ENCODE results near the gene HADHA. TPM values are rescaled to one million over a fixed set of nuclear protein-coding genes. Genes with fewer than 3 reads are reported as not detected.

HADHA gene
- total and polyA plus RNA-seq, 11 donors = 202 to 786 (median 360) TPM

DNA sequence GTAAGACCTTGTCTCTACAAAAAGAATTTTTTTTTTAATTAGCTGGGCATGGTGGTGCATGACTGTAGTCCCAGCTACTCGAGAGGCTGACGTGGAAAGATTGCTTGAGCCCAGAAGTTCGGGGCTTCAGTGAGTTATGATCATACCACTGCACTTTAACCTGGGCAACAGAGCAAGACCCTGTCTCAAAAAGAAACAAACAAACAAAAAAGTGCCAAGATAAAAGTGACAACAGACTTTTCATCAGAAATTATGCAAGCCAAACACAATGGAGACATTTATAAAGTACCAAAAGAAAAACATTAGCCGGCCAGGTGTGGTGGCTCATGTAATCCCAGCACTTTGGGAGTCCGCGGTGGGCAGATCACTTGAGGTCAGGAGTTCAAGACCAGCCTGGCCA lies 26.7 kb downstream of the HADHA start:
- Histone ChIP-seq H3K9me3 (no peaks in the 10 kb centered on the region), H3K27me3 (no peaks in the 10 kb centered on the region), H3K4me3 (no peak overlapping the region), H3K27ac (no peak overlapping the region), H3K36me3 (peaks cover 5 to 95% (median 83%) of the 10 kb centered on the region in 9 donors), H3K4me1 (no peaks in the 10 kb centered on the region)
- WGBS, 4 donors = 80 to 82% (median 81%) methylated on average over 6 of the region's 6 CpGs
- DNase-seq (no peak), ATAC-seq (no peak)
- TF ChIP-seq POLR2A (IDR thresholded peaks at IDR 0.05) = no peak
- TF ChIP-seq, protein P1, sequence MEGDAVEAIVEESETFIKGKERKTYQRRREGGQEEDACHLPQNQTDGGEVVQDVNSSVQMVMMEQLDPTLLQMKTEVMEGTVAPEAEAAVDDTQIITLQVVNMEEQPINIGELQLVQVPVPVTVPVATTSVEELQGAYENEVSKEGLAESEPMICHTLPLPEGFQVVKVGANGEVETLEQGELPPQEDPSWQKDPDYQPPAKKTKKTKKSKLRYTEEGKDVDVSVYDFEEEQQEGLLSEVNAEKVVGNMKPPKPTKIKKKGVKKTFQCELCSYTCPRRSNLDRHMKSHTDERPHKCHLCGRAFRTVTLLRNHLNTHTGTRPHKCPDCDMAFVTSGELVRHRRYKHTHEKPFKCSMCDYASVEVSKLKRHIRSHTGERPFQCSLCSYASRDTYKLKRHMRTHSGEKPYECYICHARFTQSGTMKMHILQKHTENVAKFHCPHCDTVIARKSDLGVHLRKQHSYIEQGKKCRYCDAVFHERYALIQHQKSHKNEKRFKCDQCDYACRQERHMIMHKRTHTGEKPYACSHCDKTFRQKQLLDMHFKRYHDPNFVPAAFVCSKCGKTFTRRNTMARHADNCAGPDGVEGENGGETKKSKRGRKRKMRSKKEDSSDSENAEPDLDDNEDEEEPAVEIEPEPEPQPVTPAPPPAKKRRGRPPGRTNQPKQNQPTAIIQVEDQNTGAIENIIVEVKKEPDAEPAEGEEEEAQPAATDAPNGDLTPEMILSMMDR (IDR thresholded peaks at IDR 0.05) = no peak
- intact Hi-C loops (cut with DNase I) = no loop called here

DNA sequence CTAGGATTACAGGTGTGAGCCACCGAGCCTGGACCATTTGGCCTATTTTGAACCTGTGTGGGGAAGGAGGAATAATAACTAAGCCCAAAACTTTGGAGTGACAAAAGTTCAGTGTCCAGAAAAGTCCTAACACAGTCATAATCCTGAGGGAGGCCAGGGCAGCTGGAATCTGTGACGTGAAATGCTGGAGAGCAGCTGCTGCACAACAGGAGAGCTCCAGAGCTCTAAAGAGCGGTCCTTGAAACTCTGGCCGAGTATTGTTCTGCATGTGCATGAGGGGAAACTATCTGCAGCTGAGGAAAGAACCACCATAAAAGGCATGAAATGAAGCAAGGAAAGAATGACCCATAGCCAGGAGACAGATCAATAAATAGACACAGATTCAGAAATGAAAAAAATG lies 27.8 kb downstream of the HADHA start:
- 88 to 95% (median 94%) methylated on average over 4 of the region's 4 CpGs for WGBS, 4 donors
- ATAC-seq = peak in 1 of 4 donors; percentile 61
- intact Hi-C loops (cut with DNase I) = no loop called here

DNA sequence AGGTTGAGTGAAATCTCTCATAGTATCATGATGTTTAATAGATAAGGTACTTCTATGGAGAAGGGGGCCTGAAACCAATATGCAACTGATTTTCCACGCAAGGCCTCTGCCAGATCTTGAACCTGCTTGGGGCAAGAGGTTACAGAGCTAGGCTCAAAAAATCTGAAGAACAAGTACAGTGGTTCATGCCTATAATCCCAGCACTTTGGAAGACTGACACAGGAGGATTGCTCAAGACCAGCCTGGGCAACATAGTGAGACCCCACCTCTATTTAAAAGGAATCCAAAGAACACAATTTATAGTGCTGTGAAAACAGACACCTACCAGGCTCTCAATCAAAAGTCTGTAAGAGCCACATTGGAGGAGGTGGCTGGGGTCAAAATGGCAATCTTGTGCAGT lies 28.6 kb downstream of the HADHA start:
- Histone ChIP-seq H3K9me3 (no peaks in the 10 kb centered on the region), H3K27ac (no peak overlapping the region), H3K4me3 (no peak overlapping the region), H3K27me3 (no peaks in the 10 kb centered on the region), H3K36me3 (peaks cover 5 to 98% (median 88%) of the 10 kb centered on the region in 9 donors), H3K4me1 (no peaks in the 10 kb centered on the region)
- WGBS, 4 donors = 98 to 100% (median 99%) methylated on average over 1 of the region's 1 CpG
- TF ChIP-seq, protein P1 (IDR thresholded peaks at IDR 0.05) = no peak
- no peak for TF ChIP-seq POLR2A (IDR thresholded peaks at IDR 0.05)
- no peak for DNase-seq
- no peak for ATAC-seq
- intact Hi-C loops (cut with DNase I) = no loop called here

More for the DNA sequence above, 27.8 kb downstream of the HADHA start:
- no peak for DNase-seq
- no peak overlapping the region for H3K27ac ChIP-seq
- TF ChIP-seq POLR2A (IDR thresholded peaks at IDR 0.05) = no peak
- TF ChIP-seq, protein P1 (IDR thresholded peaks at IDR 0.05) = no peak
- no peaks in the 10 kb centered on the region for H3K4me1 ChIP-seq
- no peaks in the 10 kb centered on the region for H3K27me3 ChIP-seq
- H3K4me3 ChIP-seq = no peak overlapping the region
- H3K9me3 ChIP-seq = no peaks in the 10 kb centered on the region
- peaks cover 5 to 97% (median 84%) of the 10 kb centered on the region in 9 donors for H3K36me3 ChIP-seq

DNA sequence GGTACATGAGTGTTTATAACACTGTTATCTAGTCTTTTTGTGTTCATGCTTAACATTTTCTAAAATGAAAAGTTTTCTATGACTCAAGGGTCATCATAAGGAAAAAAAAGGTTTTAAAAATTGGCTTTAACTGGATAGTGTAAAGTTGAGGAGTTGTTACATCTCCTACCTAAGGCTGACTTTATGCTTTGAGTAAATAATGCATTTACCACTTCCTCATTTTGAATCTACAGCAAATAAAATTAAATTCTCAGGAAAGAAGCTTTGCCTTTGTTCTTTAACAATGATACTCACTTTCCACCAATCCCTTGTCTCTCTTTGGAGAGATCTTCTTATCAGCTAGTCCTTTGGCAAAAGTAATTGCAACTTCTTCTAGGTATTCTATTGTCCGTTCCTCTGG lies 29.7 kb downstream of the HADHA start:
- no peaks in the 10 kb centered on the region for H3K9me3 ChIP-seq
- no peak for DNase-seq
- no peak overlapping the region for H3K4me3 ChIP-seq
- no peak overlapping the region for H3K27ac ChIP-seq
- no peak for ATAC-seq
- H3K4me1 ChIP-seq = no peaks in the 10 kb centered on the region
- TF ChIP-seq POLR2A (IDR thresholded peaks at IDR 0.05) = no peak
- TF ChIP-seq, protein P1 (IDR thresholded peaks at IDR 0.05) = no peak
- H3K27me3 ChIP-seq = no peaks in the 10 kb centered on the region
- 92 to 95% (median 93%) methylated on average over 1 of the region's 1 CpG for WGBS, 4 donors
- peaks cover 5 to 98% (median 89%) of the 10 kb centered on the region in 9 donors for H3K36me3 ChIP-seq
- intact Hi-C loops (cut with DNase I) = no loop called here

Data from heart left ventricle (tissue), 16 donors.